Fibroblast of mammary gland (primary cell): ENCODE data around the gene STAMBP.

Source experiments
- DNase-seq: peaks from one replicate; pipeline ENCODE4 v3.0.0-alpha.2; 2010; ENCODE audit warnings: low read depth
- H3K4me3 ChIP-seq: 2 replicates; pipeline ENCODE4 v1.5.1; 2011; ENCODE audit warnings: low read depth, mild to moderate bottlenecking, low read length, moderate library complexity; ENCODE audit not compliant: control insufficient read depth
- CTCF ChIP-seq: conservative IDR thresholded peaks from 2 replicates; pipeline ENCODE4 v1.5.1; 2011; ENCODE audit warnings: low read depth, low read length, inconsistent platforms; ENCODE audit not compliant: control insufficient read depth, insufficient read depth

Gene STAMBP

GRCh38 chr2:73836141-73836943 lies 7.6 kb downstream of the STAMBP start:
- no peak for TF ChIP-seq CTCF
- H3K4me3 ChIP-seq: no peak overlapping the region
- no peak for DNase-seq

- DNase-seq: no peak
- TF ChIP-seq CTCF: no peak
- H3K4me3 ChIP-seq: no peak overlapping the region
Observed at GRCh38 chr2:73837847-73838585, 9.3 kb downstream of the STAMBP start.

GRCh38 chr2:73838889-73839534 lies 10.3 kb downstream of the STAMBP start:
- no peak for DNase-seq
- no peak overlapping the region for H3K4me3 ChIP-seq
- no peak for TF ChIP-seq CTCF

- DNase-seq: peak; percentile 55
- TF ChIP-seq CTCF: no peak
- H3K4me3 ChIP-seq: no peak overlapping the region
Observed at GRCh38 chr2:73839653-73840411, 11.1 kb downstream of the STAMBP start.

GRCh38 chr2:73841912-73842738 lies 13.4 kb downstream of the STAMBP start:
- H3K4me3 ChIP-seq: no peak overlapping the region
- no peak for TF ChIP-seq CTCF
- DNase-seq: no peak

- H3K4me3 ChIP-seq: no peak overlapping the region
- DNase-seq: no peak
- no peak for TF ChIP-seq CTCF
Observed at GRCh38 chr2:73842739-73843019, 13.9 kb downstream of the STAMBP start.
